ENCODE data around the gene BBOF1.
"Not testable (repeated sequence)": the region's sequence is repeated elsewhere in the genome, so short reads cannot be mapped to it uniquely, and the experiment has no call there.

Gene BBOF1

GRCh38 chr14:74109369-74109768 lies 90.2 kb downstream of the BBOF1 start:
- peaks cover 4% of the 10 kb centered on the region for H3K4me1 Mint-ChIP-seq
- H3K36me3 Mint-ChIP-seq, result peaks cover 46% of the 10 kb centered on the region
- H3K4me3 Mint-ChIP-seq, result no peak overlapping the region
- DNase-seq (ENCODE audit: low spot score in 2 of 2), result no peak
- no peak for ATAC-seq
- H3K27ac Mint-ChIP-seq, result no peak overlapping the region
- H3K9me3 Mint-ChIP-seq, result no peaks in the 10 kb centered on the region

GRCh38 chr14:74111395-74112216 lies 92.5 kb downstream of the BBOF1 start:
- not testable (repeated sequence) for H3K9me3 Mint-ChIP-seq; DNase-seq (ENCODE audit: low spot score in 2 of 2); H3K4me3 Mint-ChIP-seq; H3K27ac Mint-ChIP-seq; H3K4me1 Mint-ChIP-seq
- peaks cover 41% of the 10 kb centered on the region for H3K36me3 Mint-ChIP-seq
- ATAC-seq, result peak; percentile 51
